Right renal pelvis (tissue), 4 donors: ENCODE data around the gene GULP1. TPM values are rescaled to one million over a fixed set of nuclear protein-coding genes. Genes with fewer than 3 reads are reported as not detected.

Source experiments
- DNase-seq, 4 donors: peaks; one replicate each; pipeline ENCODE4 v3.0.0-alpha.2; 2013; ENCODE audit warnings: low read depth in 4 of 4, low spot score in 3 of 4, missing footprints in 1 of 4
- polyA plus RNA-seq, 4 donors: library from polyadenylated mRNA; unstranded; fragments of 120-200 nt; gene quantifications; one replicate each; pipeline ENCODE4 v1.2.1, GENCODE V29; 2013; ENCODE audit not compliant: insufficient read length in 4 of 4

GULP1 gene
- polyA plus RNA-seq, 4 donors: 60.1 to 71.4 (median 67.0) TPM

- DNase-seq: no peak
Measured at GRCh38 chr2:188627471-188627870, 335.8 kb downstream of the GULP1 start.

- DNase-seq: no peak
Measured at GRCh38 chr2:188628989-188629752, 337.5 kb downstream of the GULP1 start.

- no peak for DNase-seq
Measured at GRCh38 chr2:188629753-188630527, 338.3 kb downstream of the GULP1 start.

GRCh38 chr2:188631037-188631809 lies 339.5 kb downstream of the GULP1 start:
- no peak for DNase-seq

- DNase-seq: no peak
Measured at GRCh38 chr2:188634656-188635055, 343.0 kb downstream of the GULP1 start.
